Middle frontal gyrus (tissue), 1 donor: ENCODE measurements around the gene IFNG.
"Not testable (repeated sequence)": the region's sequence is repeated elsewhere in the genome, so short reads cannot be mapped to it uniquely, and the experiment has no call there.

Source experiments
- DNase-seq: peaks from one replicate; pipeline ENCODE4 v3.0.0-alpha.2; 2015; ENCODE audit warnings: low spot score; ENCODE audit errors: extremely low spot score

The IFNG gene

DNA sequence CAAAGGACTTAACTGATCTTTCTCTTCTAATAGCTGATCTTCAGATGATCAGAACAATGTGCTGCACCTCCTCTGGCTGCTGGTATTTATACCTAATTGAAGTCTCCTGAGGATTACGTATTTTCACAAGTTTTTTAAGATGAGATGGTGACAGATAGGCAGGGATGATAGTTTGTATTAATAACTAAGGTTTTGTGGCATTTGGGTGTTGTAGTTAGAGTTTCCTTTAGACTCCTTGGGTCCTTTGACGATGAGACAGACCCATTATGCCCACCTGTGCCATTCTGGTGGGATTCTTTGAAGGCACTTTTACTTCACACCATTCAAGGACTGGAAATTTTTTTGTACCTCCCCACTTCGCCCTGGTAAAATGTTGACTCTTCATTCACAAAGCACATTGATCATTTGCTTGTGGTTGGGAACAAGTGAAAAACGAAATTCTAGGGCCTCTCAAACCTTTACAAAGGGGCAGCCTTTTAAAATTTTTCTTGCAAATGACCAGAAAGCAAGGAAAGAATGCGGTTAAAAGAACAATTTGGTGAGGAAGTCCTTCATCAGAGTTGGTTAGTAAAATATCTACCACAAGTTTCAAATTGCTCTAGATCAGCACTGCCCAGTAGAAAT is at the start of gene IFNG:
IFNG (minus strand) TSS at position 60 of the 624 bp plus-strand sequence. CDS start 125 bp downstream, outside the sequence.
- no peak for DNase-seq

DNA sequence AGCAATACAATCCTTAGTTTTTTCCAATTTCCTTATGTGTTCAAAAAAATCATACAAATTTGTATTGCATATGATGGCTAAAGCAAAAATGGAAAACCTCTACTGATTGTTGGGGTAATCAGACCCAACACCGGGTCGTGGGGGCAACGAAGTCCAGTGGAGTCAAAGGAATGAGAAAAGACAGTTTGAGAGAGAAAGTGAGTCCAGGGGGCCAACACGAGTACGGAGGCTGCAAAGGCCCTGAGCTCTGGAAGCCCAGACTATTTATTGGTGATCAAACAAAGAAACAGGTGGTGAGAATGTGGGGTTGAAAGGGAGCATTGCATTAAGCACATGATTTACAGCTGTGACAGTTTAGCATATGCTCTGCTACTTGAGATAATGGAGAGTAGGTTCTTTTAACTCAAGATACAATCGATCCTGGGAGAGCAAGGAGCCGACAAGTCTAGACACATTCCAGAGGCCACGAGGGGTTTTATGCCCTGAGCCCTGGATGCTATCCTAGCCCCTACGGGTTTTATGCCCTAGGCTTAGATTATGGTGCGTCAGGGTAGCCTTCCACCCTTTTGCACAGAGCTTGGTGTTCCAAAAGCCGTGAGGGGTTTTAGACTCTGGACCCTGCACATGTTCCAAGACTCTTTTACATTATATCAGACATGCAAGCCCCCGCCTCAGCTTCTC is 49.6 kb upstream of the IFNG start:
- DNase-seq = not testable (repeated sequence)

GRCh38 chr12:68207276-68207675 is 47.7 kb upstream of the IFNG start:
- no peak for DNase-seq

GRCh38 chr12:68206446-68206845 is 46.9 kb upstream of the IFNG start:
- DNase-seq = no peak

DNA sequence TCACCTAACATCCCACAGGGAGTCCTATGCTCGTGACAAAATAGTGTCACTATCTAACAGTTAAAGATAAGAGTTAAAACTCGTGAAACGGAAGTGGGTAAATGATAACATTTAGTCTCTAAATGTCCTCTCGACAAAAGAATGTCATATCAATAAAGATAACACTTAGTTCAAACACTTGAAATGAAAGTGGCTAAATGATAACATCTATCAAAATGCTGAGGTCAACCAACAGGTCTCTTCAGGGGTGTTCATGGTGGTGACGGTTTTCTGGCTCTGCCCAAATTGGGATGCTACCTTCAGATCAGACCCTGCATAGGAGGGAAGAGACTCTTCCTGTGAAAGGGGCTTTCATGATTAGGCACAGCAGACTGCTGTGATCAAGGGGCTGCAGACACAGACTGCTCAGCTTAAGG is 43.9 kb upstream of the IFNG start:
- no peak for DNase-seq

GRCh38 chr12:68200854-68201253 is 41.3 kb upstream of the IFNG start:
- no peak for DNase-seq

DNA sequence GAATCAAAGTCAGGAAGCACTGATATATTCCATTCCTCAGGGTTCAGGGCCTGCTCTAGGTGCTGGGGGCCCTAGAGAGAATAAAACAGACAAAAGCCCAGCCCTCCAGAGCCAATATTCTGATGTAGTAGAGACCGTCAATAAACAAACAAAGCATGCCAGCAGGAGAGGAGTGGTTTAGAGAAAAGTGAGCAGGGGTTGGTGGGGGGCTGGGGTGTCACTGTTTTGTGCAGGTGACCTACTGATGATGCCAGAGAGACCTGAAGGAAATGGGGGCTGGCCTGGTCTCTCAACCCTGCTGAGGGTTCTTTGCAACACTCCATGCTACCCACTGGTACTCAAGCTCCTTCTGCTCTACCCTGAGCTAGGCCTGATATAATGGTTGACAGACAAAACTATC is 39.6 kb upstream of the IFNG start:
- no peak for DNase-seq

- no peak for DNase-seq
These were observed 39.1 kb upstream of the IFNG start for GRCh38 chr12:68198507-68199086.

DNA sequence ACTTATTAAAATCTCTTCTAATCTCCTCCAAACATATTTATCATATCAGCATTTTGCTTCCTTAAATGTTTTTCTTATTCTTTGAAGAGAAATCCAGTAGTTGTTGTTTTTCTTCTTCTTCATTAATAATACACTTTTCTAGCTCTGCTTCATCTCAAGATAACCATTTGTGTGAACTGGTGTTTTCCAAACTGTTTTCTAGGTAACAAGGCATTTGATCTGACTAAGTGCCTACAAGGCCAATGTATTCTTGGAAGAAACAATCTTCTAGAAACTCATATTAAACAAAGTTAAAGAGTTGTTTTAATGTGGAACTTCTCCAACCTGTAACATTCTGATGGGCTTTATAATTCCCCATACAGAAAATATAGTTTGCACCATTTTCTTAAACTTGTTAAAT is 30.8 kb upstream of the IFNG start:
- DNase-seq = no peak

DNA sequence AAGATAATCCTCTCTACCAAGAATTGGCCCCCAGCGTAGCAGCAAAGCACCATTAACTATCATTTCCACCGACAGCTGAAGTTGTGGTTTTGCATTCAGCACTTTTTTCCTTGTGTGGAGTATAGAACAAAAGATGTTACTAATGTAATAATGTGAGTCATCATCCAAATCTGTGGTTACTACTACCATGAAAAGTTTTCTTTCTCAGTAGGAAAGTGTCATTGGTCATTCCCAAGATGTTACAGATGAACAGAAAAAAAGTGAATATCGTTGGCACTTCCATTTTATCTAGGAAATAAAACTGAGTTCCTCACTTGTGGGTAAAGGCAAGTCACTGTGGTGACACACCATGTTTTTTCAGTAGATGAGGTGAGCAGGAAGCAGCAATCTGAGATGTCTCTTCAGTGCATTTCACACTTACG is 30.3 kb upstream of the IFNG start:
- DNase-seq = no peak

GRCh38 chr12:68185598-68185997 is 26.1 kb upstream of the IFNG start:
- DNase-seq = no peak

- no peak for DNase-seq
These were observed 21.5 kb upstream of the IFNG start for GRCh38 chr12:68180792-68181744.

GRCh38 chr12:68178774-68179439 is 19.4 kb upstream of the IFNG start:
- no peak for DNase-seq

- no peak for DNase-seq
These were observed 18.6 kb upstream of the IFNG start for GRCh38 chr12:68178184-68178583.

DNA sequence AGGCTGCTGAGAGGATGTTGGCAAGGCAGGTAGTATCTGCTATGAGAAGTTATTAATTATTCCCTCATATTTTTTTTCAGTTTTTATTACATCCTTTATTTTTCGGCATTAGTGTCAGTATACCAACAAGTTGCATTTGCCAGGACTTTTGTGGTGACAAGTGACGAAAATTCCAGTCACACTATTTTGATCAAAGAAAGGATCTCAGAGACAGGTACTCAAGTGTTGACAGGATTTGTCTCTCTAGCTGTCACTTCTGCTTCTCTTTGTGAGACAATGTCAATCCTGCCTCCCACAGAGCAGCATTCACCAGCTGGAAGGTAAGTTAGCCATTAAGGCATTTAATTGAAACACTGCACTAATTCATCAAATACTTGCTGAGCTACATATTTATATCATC is 18.0 kb upstream of the IFNG start:
- DNase-seq = no peak

- DNase-seq = no peak
These were observed 16.7 kb upstream of the IFNG start for GRCh38 chr12:68176257-68176656.

GRCh38 chr12:68175557-68176061 is 16.1 kb upstream of the IFNG start:
- no peak for DNase-seq

- not testable (repeated sequence) for DNase-seq
These were observed 15.2 kb upstream of the IFNG start for GRCh38 chr12:68174761-68175160.

DNA sequence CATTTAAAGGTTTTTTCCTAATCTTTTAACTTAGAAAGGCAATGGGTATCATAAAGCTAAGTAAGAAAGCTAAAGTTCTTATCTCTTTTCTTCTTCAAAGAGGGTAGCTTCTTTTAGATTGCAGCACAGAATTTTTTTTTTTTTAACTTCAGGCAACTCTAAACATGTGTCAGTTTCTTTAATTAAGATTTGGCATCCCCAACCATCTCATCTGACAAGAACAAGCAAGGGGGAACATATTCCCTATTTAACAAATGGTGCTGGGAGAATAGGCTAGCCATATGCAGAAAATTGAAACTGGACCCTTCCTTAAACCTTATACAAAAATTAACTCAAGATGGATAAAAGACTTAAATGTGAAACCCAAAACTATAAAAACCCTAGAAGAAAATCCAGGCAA is 14.3 kb upstream of the IFNG start:
- DNase-seq = no peak

- DNase-seq = no peak
These were observed 11.2 kb upstream of the IFNG start for GRCh38 chr12:68170726-68171125.
